Neuronal stem cell (in vitro differentiated cells): Measurements from ENCODE around the gene ABCA7.

Source experiments
- DNase-seq: peaks from one replicate; pipeline ENCODE4 v3.0.0-alpha.2; 2013; ENCODE audit warnings: low spot score
- H2AFZ ChIP-seq: one replicate; pipeline ENCODE4 v1.6.1; 2013; ENCODE audit warnings: mild to moderate bottlenecking, low read length, inconsistent platforms
- H2AK5ac ChIP-seq: 2 replicates; pipeline ENCODE4 v1.6.1; 2013; ENCODE audit warnings: low read depth, mild to moderate bottlenecking, inconsistent platforms, low read length, moderate library complexity, mixed read lengths
- H2BK120ac ChIP-seq: 2 replicates; pipeline ENCODE4 v1.6.1; 2013; ENCODE audit warnings: low read depth, mild to moderate bottlenecking, inconsistent platforms, low read length, moderate library complexity, mixed read lengths
- H2BK12ac ChIP-seq: one replicate; pipeline ENCODE4 v1.6.1; 2013; ENCODE audit warnings: low read length, inconsistent platforms
- H2BK15ac ChIP-seq: 2 replicates; pipeline ENCODE4 v1.6.1; 2013; ENCODE audit warnings: mild to moderate bottlenecking, low read length, inconsistent platforms, mixed read lengths
- H2BK5ac ChIP-seq: one replicate; pipeline ENCODE4 v1.6.1; 2013; ENCODE audit warnings: inconsistent platforms, mild to moderate bottlenecking, low read length, moderate library complexity
- H3K14ac ChIP-seq: one replicate; pipeline ENCODE4 v1.6.1; 2013; ENCODE audit warnings: low read length, inconsistent platforms
- H3K18ac ChIP-seq: 2 replicates; pipeline ENCODE4 v1.6.1; 2013; ENCODE audit warnings: low read length, inconsistent platforms
- H3K23ac ChIP-seq: 2 replicates; pipeline ENCODE4 v1.6.1; 2013; ENCODE audit warnings: low read depth, mild to moderate bottlenecking, mixed read lengths, low read length, inconsistent platforms; ENCODE audit not compliant: poor library complexity
- H3K27ac ChIP-seq: replicated peaks from 3 replicates; pipeline ENCODE4 v1.5.1; 2013; ENCODE audit warnings: low read length, inconsistent platforms
- H3K27me3 ChIP-seq, 3 experiments: 2 replicates each; pipeline ENCODE4 v1.6.1; 2013; ENCODE audit warnings: low read length in 3 of 3, mild to moderate bottlenecking in 2 of 3, inconsistent platforms in 1 of 3, low read depth in 1 of 3, mixed read lengths in 1 of 3, moderate library complexity in 1 of 3; ENCODE audit not compliant: control insufficient read depth in 3 of 3, insufficient read depth in 3 of 3
- H3K36me3 ChIP-seq, 2 donors: replicated peaks in 1 of 2; 2 replicates each; pipeline ENCODE4 v1.6.1; 2013; ENCODE audit warnings: low read length in 2 of 2; ENCODE audit not compliant: control insufficient read depth in 2 of 2, insufficient read depth in 2 of 2
- H3K4ac ChIP-seq: 2 replicates; pipeline ENCODE4 v1.6.1; 2013; ENCODE audit warnings: inconsistent platforms, mild to moderate bottlenecking, low read length, moderate library complexity
- H3K4me1 ChIP-seq, 2 donors: 1 replicate in 1 of 2; 2 replicates in 1 of 2; pipeline ENCODE4 v1.6.1; 2013; ENCODE audit warnings: low read length in 2 of 2, low read depth in 1 of 2; ENCODE audit not compliant: control insufficient read depth in 2 of 2, insufficient read depth in 1 of 2
- H3K4me2 ChIP-seq: one replicate; pipeline ENCODE4 v1.6.1; 2013; ENCODE audit warnings: mild to moderate bottlenecking, low read length, inconsistent platforms; ENCODE audit not compliant: insufficient read depth, poor library complexity, severe bottlenecking
- H3K4me3 ChIP-seq, 2 donors: 2 replicates each; pipeline ENCODE4 v1.5.1; 2013; ENCODE audit warnings: low read length in 2 of 2, mild to moderate bottlenecking in 2 of 2, inconsistent platforms in 1 of 2, moderate library complexity in 1 of 2
- H3K79me1 ChIP-seq: one replicate; pipeline ENCODE4 v1.6.1; 2013; ENCODE audit warnings: low read depth, mild to moderate bottlenecking, inconsistent platforms, low read length, moderate library complexity
- H3K9ac ChIP-seq: one replicate; pipeline ENCODE4 v1.6.1; 2013; ENCODE audit warnings: mild to moderate bottlenecking, low read depth, low read length, inconsistent platforms; ENCODE audit not compliant: poor library complexity
- H3K9me3 ChIP-seq, 2 donors: replicated peaks in 1 of 2; 2 replicates each; pipeline versions ENCODE3 to v1.6.1; 2013; ENCODE audit warnings: low read length in 2 of 2, mild to moderate bottlenecking in 2 of 2, inconsistent platforms in 1 of 2, low read depth in 1 of 2, mixed read lengths in 1 of 2, moderate library complexity in 1 of 2; ENCODE audit not compliant: control insufficient read depth in 2 of 2, insufficient read depth in 1 of 2
- H4K8ac ChIP-seq: one replicate; pipeline ENCODE4 v1.6.1; 2013; ENCODE audit warnings: low read depth, mild to moderate bottlenecking, inconsistent platforms, low read length, moderate library complexity
- H4K91ac ChIP-seq: one replicate; pipeline ENCODE4 v1.6.1; 2013; ENCODE audit warnings: low read length, low read depth, mild to moderate bottlenecking, inconsistent platforms; ENCODE audit not compliant: poor library complexity
- WGBS, 2 donors: extraction: QIAGEN DNeasy Blood & Tissue Kit; methylation state at CpG; one replicate each; pipeline ENCODE4 v1.1.7; 2013; ENCODE audit warnings: missing lambda C conversion rate in 2 of 2, mixed read lengths in 1 of 2; ENCODE audit not compliant: insufficient read length in 2 of 2, insufficient replicate concordance in 1 of 2; ENCODE audit errors: extremely low coverage in 2 of 2; 5-methylcytosine and 5-hydroxymethylcytosine counted together

ABCA7 gene

GRCh38 chr19:1082165-1082927 is 42.4 kb downstream of the ABCA7 start:
- DNase-seq: peak; percentile 69
- no peak overlapping the region for H4K91ac ChIP-seq
- H3K4me2 ChIP-seq: peak overlapping the region; percentile 52
- H3K9ac ChIP-seq: peak overlapping the region; percentile 4
- no peak overlapping the region for H2BK12ac ChIP-seq
- WGBS, 2 donors: no CpG with 5 or more reads among the region's 51 CpGs
- H3K18ac ChIP-seq: peak overlapping the region; percentile 93
- H3K9me3 ChIP-seq: no peaks in the 10 kb centered on the region
- H2AK5ac ChIP-seq: peak overlapping the region; percentile 75
- H3K36me3 ChIP-seq: peaks cover 11 to 67% of the 10 kb centered on the region in 2 donors
- no peak overlapping the region for H2AFZ ChIP-seq
- no peak overlapping the region for H4K8ac ChIP-seq
- no peaks in the 10 kb centered on the region for H3K27me3 ChIP-seq
- no peak overlapping the region for H3K14ac ChIP-seq
- H2BK15ac ChIP-seq: no peak overlapping the region
- H3K4ac ChIP-seq: no peak overlapping the region
- no peak overlapping the region for H2BK120ac ChIP-seq
- H3K23ac ChIP-seq: peak overlapping the region; percentile 98
- H3K79me1 ChIP-seq: peaks cover 6% of the 10 kb centered on the region
- H3K4me3 ChIP-seq: peak overlapping the region in 1 of 2 donors; percentile 24
- H2BK5ac ChIP-seq: no peak overlapping the region
- H3K27ac ChIP-seq: no peak overlapping the region
- H3K4me1 ChIP-seq: peaks cover 0 to 2% of the 10 kb centered on the region in 2 donors

GRCh38 chr19:1082928-1083816 is 43.3 kb downstream of the ABCA7 start:
- H3K18ac ChIP-seq: peak overlapping the region; percentile 92
- peak overlapping the region; percentile 52 for H3K4me2 ChIP-seq
- peak overlapping the region in 1 of 2 donors; percentile 10 for H3K4me3 ChIP-seq
- peaks cover 17 to 75% of the 10 kb centered on the region in 2 donors for H3K36me3 ChIP-seq
- no peak overlapping the region for H4K8ac ChIP-seq
- H2AFZ ChIP-seq: no peak overlapping the region
- H2BK15ac ChIP-seq: no peak overlapping the region
- H3K4me1 ChIP-seq: peaks cover 0 to 2% of the 10 kb centered on the region in 2 donors
- no peak overlapping the region for H2BK5ac ChIP-seq
- H3K9ac ChIP-seq: peak overlapping the region; percentile 4
- H2AK5ac ChIP-seq: peak overlapping the region; percentile 75
- no peak overlapping the region for H4K91ac ChIP-seq
- H3K14ac ChIP-seq: no peak overlapping the region
- H3K23ac ChIP-seq: peak overlapping the region; percentile 98
- H3K4ac ChIP-seq: no peak overlapping the region
- H2BK120ac ChIP-seq: no peak overlapping the region
- peaks cover 5% of the 10 kb centered on the region for H3K79me1 ChIP-seq
- no peak overlapping the region for H2BK12ac ChIP-seq
- WGBS, 2 donors: no CpG with 5 or more reads among the region's 59 CpGs
- DNase-seq: no peak
- no peak overlapping the region for H3K27ac ChIP-seq
- H3K27me3 ChIP-seq: no peaks in the 10 kb centered on the region
- no peaks in the 10 kb centered on the region for H3K9me3 ChIP-seq

GRCh38 chr19:1084024-1084868 is 44.3 kb downstream of the ABCA7 start:
- H3K9me3 ChIP-seq: no peaks in the 10 kb centered on the region
- H4K8ac ChIP-seq: no peak overlapping the region
- H3K18ac ChIP-seq: peak overlapping the region; percentile 38
- peaks cover 0 to 2% of the 10 kb centered on the region in 2 donors for H3K4me1 ChIP-seq
- no peak overlapping the region for H2BK15ac ChIP-seq
- H3K4ac ChIP-seq: peak overlapping the region; percentile 53
- no peak overlapping the region for H3K9ac ChIP-seq
- no peak overlapping the region for H2AK5ac ChIP-seq
- H3K4me2 ChIP-seq: no peak overlapping the region
- H3K23ac ChIP-seq: peak overlapping the region; percentile 98
- peaks cover 20 to 84% of the 10 kb centered on the region in 2 donors for H3K36me3 ChIP-seq
- H2BK12ac ChIP-seq: peak overlapping the region; percentile 94
- no CpG with 5 or more reads among the region's 43 CpGs for WGBS, 2 donors
- no peak overlapping the region for H3K27ac ChIP-seq
- no peak overlapping the region for H2BK5ac ChIP-seq
- H3K4me3 ChIP-seq: no peak overlapping the region
- H2BK120ac ChIP-seq: no peak overlapping the region
- H4K91ac ChIP-seq: no peak overlapping the region
- no peak overlapping the region for H2AFZ ChIP-seq
- H3K14ac ChIP-seq: peak overlapping the region; percentile 71
- no peaks in the 10 kb centered on the region for H3K27me3 ChIP-seq
- H3K79me1 ChIP-seq: peaks cover 7% of the 10 kb centered on the region
- DNase-seq: no peak
